Tibial artery (tissue), 4 donors: Measurements from ENCODE around the gene COA1.

Experiments
- DNase-seq, 2 donors: peaks; one replicate each; pipeline ENCODE4 v3.0.0-alpha.2; 2019
- H3K27ac ChIP-seq, 2 donors: fragments of 200-600 bp; sonication (generic) in 1 of 2; 1 replicate in 1 of 2; 2 replicates in 1 of 2; pipeline ENCODE4 v1.5.1; 2018 to 2019; ENCODE audit warnings: mild to moderate bottlenecking in 1 of 2
- H3K27me3 ChIP-seq, 2 donors: fragments of 200-600 bp; sonication (generic) in 1 of 2; one replicate each; pipeline versions ENCODE4 v1.5.1 to v1.6.0; 2016 to 2019
- H3K36me3 ChIP-seq, 3 donors: fragments of 200-600 bp; sonication (generic) in 2 of 3; one replicate each; pipeline ENCODE4 v1.5.1; 2016 to 2019; ENCODE audit warnings: mild to moderate bottlenecking in 2 of 3
- H3K4me1 ChIP-seq, 4 donors: fragments of 200-600 bp; sonication (generic) in 2 of 4; 1 replicate in 3 of 4; 2 replicates in 1 of 4; pipeline ENCODE4 v1.5.1; 2016 to 2019
- H3K4me3 ChIP-seq, 2 donors: fragments of 200-600 bp; sonication (generic) in 1 of 2; 1 replicate in 1 of 2; 2 replicates in 1 of 2; pipeline ENCODE4 v1.5.1; 2018 to 2019; ENCODE audit warnings: mild to moderate bottlenecking in 2 of 2
- H3K9me3 ChIP-seq, 3 donors: fragments of 200-600 bp; sonication (generic) in 1 of 3; one replicate each; pipeline ENCODE4 v1.5.1; 2016 to 2019
- CTCF ChIP-seq, 2 experiments: fragments of 200-600 bp in 1 of 2; fragments of 450-650 bp in 1 of 2; IDR thresholded peaks; one replicate each; pipeline ENCODE4 v1.5.1; 2017 to 2019; ENCODE audit warnings: antibody characterized with exemption in 2 of 2, mild to moderate bottlenecking in 1 of 2, moderate library complexity in 1 of 2
- intact Hi-C: fragments of 100-400 bp; cut with DNase I; formaldehyde crosslinking; loops from one replicate; pipeline ENCODE4 v1.15.0; 2023; ENCODE audit warnings: low total_unique reads

The COA1 gene

GRCh38 chr7:43589728-43590127, 139.6 kb downstream of the COA1 start:
- intact Hi-C loops = loop anchor here (10.0 kb wide), 2 partner anchors 55 to 245 kb away; no protein-coding TSS in a partner anchor
- Histone ChIP-seq H3K9me3 (no peaks in the 10 kb centered on the region), H3K27ac (peak overlapping the region in 1 of 2 donors; percentile 11), H3K4me3 (no peak overlapping the region), H3K27me3 (no peaks in the 10 kb centered on the region), H3K4me1 (peaks cover 0 to 100% (median 31%) of the 10 kb centered on the region in 4 donors), H3K36me3 (no peaks in the 10 kb centered on the region)
- TF ChIP-seq CTCF (IDR thresholded peaks at IDR 0.05) = no peak
- no peak for DNase-seq
